Keratinocyte (primary cell): ENCODE measurements around the gene BFSP1. TPM values are rescaled to one million over a fixed set of nuclear protein-coding genes. Genes with fewer than 3 reads are reported as not detected.

ENCODE experiments used
- DNase-seq: peaks from one replicate; pipeline ENCODE4 v3.0.0-alpha.2; 2011; ENCODE audit warnings: low read depth, missing footprints, low spot score
- FAIRE-seq: peaks from 2 replicates; lab custom pipeline; 2011; peaks lifted over from hg19 to GRCh38; lab: Jason Lieb, UNC
- H2AFZ ChIP-seq: 2 replicates; pipeline ENCODE4 v1.6.0; 2012; ENCODE audit warnings: low read length, control low read depth, inconsistent platforms; ENCODE audit not compliant: control insufficient read depth
- H3K27ac ChIP-seq: 2 replicates; pipeline ENCODE4 v1.5.1; 2011; ENCODE audit warnings: low read length; ENCODE audit not compliant: control insufficient read depth, insufficient read depth
- H3K27me3 ChIP-seq: 3 replicates; pipeline ENCODE4 v1.6.0; 2011; ENCODE audit warnings: low read length; ENCODE audit not compliant: control insufficient read depth, insufficient read depth; ENCODE audit errors: extremely low read depth
- H3K36me3 ChIP-seq, 2 experiments: 2 replicates in 1 of 2; 3 replicates in 1 of 2; pipeline ENCODE4 v1.5.1; 2011; ENCODE audit warnings: low read length in 2 of 2, mild to moderate bottlenecking in 1 of 2; ENCODE audit not compliant: control insufficient read depth in 2 of 2, insufficient read depth in 2 of 2; ENCODE audit errors: extremely low read depth in 1 of 2
- H3K4me1 ChIP-seq: 3 replicates; pipeline ENCODE4 v1.5.1; 2011; ENCODE audit warnings: low read length; ENCODE audit not compliant: control insufficient read depth, insufficient read depth; ENCODE audit errors: extremely low read depth
- H3K4me2 ChIP-seq: 3 replicates; pipeline ENCODE4 v1.6.0; 2011; ENCODE audit warnings: low read depth, low read length; ENCODE audit not compliant: control insufficient read depth, insufficient read depth; ENCODE audit errors: extremely low read depth
- H3K4me3 ChIP-seq, 3 experiments: fragments of 200-600 bp in 1 of 3; sonication (generic) in 1 of 3; 2 replicates in 2 of 3; 3 replicates in 1 of 3; pipeline ENCODE4 v1.5.1; 2011 to 2016; ENCODE audit warnings: low read length in 3 of 3, mild to moderate bottlenecking in 3 of 3, control low read depth in 2 of 3, inconsistent platforms in 1 of 3, low read depth in 1 of 3, mixed read lengths in 1 of 3, mixed run types in 1 of 3, moderate library complexity in 1 of 3; ENCODE audit not compliant: control insufficient read depth in 2 of 3, insufficient read depth in 2 of 3; ENCODE audit errors: extremely low read depth in 1 of 3
- H3K79me2 ChIP-seq: 2 replicates; pipeline ENCODE4 v1.6.0; 2012; ENCODE audit warnings: low read length; ENCODE audit not compliant: control insufficient read depth, insufficient read depth
- H3K9ac ChIP-seq: 3 replicates; pipeline ENCODE4 v1.6.0; 2011; ENCODE audit warnings: low read length; ENCODE audit not compliant: control insufficient read depth, insufficient read depth; ENCODE audit errors: extremely low read depth
- H3K9me1 ChIP-seq: 3 replicates; pipeline ENCODE4 v1.6.0; 2011; ENCODE audit warnings: low read length; ENCODE audit not compliant: control insufficient read depth, insufficient read depth; ENCODE audit errors: extremely low read depth
- H3K9me3 ChIP-seq: 2 replicates; pipeline ENCODE4 v1.5.1; 2012; ENCODE audit warnings: low read depth, low read length; ENCODE audit not compliant: control insufficient read depth
- H4K20me1 ChIP-seq: 3 replicates; pipeline ENCODE4 v1.6.0; 2011; ENCODE audit warnings: low read length; ENCODE audit not compliant: control insufficient read depth, insufficient read depth; ENCODE audit errors: extremely low read depth
- EZH2 ChIP-seq: IDR thresholded peaks from one replicate; pipeline ENCODE4 v1.6.1; 2012; ENCODE audit warnings: inconsistent platforms, mild to moderate bottlenecking, low read length, moderate library complexity
- dilution Hi-C: fragments of 300-500 bp; cut with MboI; formaldehyde crosslinking; loops from one replicate; pipeline ENCODE4 v1.7.0; 2020; ENCODE audit warnings: low sequenced_read_pairs; ENCODE audit not compliant: extremely low pct_ligation_motif_present
- polyA plus RNA-seq, 5 experiments: library from polyadenylated mRNA; depleted of rRNA in 3 of 5; stranded (reverse) in 3 of 5; stranded (forward) in 1 of 5; unstranded in 1 of 5; fragments of >200 nt; gene quantifications; 1 replicate in 1 of 5; 2 replicates in 3 of 5; 3 replicates in 1 of 5; pipeline versions ENCODE4 v1.2.1 to v1.2.3, GENCODE V29; 2011 to 2012; ENCODE audit warnings: missing spikeins in 2 of 5, low read depth in 1 of 5, low replicate concordance in 1 of 5
- TF ChIP-seq, protein P1 (sequence below), 3 experiments: IDR thresholded peaks in 1 of 3; conservative IDR thresholded peaks in 1 of 3; optimal IDR thresholded peaks in 1 of 3; 2 replicates in 2 of 3; 3 replicates in 1 of 3; pipeline versions ENCODE3 to v1.5.1; 2011; ENCODE audit warnings: low read length in 3 of 3, mild to moderate bottlenecking in 3 of 3, moderate library complexity in 2 of 3, control low read depth in 1 of 3, inconsistent platforms in 1 of 3; ENCODE audit not compliant: insufficient read depth in 2 of 3; ENCODE audit errors: extremely low read depth in 1 of 3

BFSP1 gene
- polyA plus RNA-seq, 1 donor (not counting 4 experiments of a cell fraction or from before 2014, with no cell fraction given) = 2.2 TPM

DNA sequence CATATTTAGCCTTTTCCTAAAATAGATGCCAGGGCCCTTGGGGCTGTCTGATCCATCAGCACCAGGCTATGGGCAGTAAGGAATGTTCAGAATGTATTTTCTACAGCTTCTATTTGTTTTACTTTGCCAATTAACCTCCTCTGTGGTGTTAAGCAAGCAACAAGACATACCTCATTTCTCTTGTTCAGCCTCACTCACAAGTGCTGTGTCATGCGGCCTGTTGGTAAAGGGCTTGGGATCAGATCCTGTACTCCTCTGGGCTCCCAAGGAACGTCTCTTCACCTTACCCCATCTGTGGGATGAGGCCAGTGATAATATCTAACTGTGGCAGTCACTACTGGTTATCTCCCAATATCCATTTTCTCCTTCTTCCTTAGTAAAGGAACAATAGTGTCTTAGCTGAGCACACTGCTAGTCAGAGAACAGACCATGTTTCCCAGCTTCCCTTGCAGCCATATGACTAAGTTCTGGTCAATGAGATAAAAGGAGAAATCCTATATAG is 31.7 kb upstream of the BFSP1 start:
- TF ChIP-seq EZH2 = no peak
- TF ChIP-seq, protein P1, sequence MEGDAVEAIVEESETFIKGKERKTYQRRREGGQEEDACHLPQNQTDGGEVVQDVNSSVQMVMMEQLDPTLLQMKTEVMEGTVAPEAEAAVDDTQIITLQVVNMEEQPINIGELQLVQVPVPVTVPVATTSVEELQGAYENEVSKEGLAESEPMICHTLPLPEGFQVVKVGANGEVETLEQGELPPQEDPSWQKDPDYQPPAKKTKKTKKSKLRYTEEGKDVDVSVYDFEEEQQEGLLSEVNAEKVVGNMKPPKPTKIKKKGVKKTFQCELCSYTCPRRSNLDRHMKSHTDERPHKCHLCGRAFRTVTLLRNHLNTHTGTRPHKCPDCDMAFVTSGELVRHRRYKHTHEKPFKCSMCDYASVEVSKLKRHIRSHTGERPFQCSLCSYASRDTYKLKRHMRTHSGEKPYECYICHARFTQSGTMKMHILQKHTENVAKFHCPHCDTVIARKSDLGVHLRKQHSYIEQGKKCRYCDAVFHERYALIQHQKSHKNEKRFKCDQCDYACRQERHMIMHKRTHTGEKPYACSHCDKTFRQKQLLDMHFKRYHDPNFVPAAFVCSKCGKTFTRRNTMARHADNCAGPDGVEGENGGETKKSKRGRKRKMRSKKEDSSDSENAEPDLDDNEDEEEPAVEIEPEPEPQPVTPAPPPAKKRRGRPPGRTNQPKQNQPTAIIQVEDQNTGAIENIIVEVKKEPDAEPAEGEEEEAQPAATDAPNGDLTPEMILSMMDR (optimal IDR thresholded peaks at IDR 0.05 in 1 of 3, IDR thresholded peaks at IDR 0.05 in 1 of 3, conservative IDR thresholded peaks at IDR 0.05 in 1 of 3; ENCODE audit: extremely low read depth in 1 of 3, insufficient read depth in 2 of 3, low read length in 3 of 3) = no peak
- Histone ChIP-seq H3K27ac (peak overlapping the region; percentile 63), H2AFZ (peak overlapping the region; percentile 89), H3K9ac (peak overlapping the region; percentile 4), H3K9me1 (no peaks in the 10 kb centered on the region), H3K4me3 (no peak overlapping the region), H3K4me1 (peaks cover 49% of the 10 kb centered on the region), H3K36me3 (no peaks in the 10 kb centered on the region), H4K20me1 (no peaks in the 10 kb centered on the region), H3K79me2 (peaks cover 1% of the 10 kb centered on the region), H3K4me2 (no peak overlapping the region), H3K27me3 (no peaks in the 10 kb centered on the region), H3K9me3 (no peaks in the 10 kb centered on the region)
- DNase-seq (no peak), FAIRE-seq (peak; percentile 46)
- dilution Hi-C loops = no loop called here

DNA sequence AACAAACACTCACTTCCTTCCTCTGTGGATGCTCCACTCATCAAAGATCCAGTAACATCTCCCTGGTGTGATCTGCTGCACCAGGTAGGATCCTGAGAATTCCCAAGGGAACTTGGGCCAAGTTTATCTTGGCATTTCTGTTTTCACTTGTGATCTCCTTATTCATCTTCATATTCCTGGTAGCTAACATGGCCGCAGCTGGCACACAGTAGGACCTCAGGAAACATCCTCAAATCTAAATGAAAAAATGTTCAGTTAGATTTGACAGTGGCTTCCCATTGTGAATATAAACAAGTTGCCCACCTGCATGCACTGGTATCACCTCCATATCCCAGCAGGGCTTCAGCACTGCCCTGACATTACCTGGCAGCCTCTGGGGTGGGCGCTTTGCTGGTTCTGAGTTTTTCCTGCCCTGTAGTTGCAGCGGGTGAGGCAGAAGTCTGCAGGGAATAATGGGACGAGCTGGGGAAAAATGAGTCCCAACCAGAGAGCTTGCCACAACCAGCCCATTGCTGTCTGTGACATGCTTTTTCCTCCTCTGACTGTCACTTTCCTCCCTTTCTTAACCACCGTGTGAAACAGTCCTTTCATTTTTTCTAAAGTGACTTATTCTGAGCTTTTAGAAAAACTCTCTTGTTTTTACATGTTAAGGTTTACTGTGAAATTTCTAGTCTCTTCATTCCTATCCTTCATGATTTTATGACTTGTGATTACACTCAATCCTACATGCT is 29.3 kb upstream of the BFSP1 start:
- Histone ChIP-seq H3K9me3 (no peaks in the 10 kb centered on the region), H3K4me2 (peak overlapping the region; percentile 59), H3K4me3 (no peak overlapping the region), H3K27ac (peak overlapping the region; percentile 56), H3K36me3 (no peaks in the 10 kb centered on the region), H3K4me1 (peaks cover 59% of the 10 kb centered on the region), H3K9ac (peak overlapping the region; percentile 39), H3K9me1 (no peaks in the 10 kb centered on the region), H4K20me1 (no peaks in the 10 kb centered on the region), H2AFZ (peak overlapping the region; percentile 41), H3K27me3 (no peaks in the 10 kb centered on the region), H3K79me2 (no peaks in the 10 kb centered on the region)
- FAIRE-seq (peak; percentile 43), DNase-seq (no peak)
- dilution Hi-C loops = no loop called here
- TF ChIP-seq, protein P1 (optimal IDR thresholded peaks at IDR 0.05 in 1 of 3, IDR thresholded peaks at IDR 0.05 in 1 of 3, conservative IDR thresholded peaks at IDR 0.05 in 1 of 3; ENCODE audit: extremely low read depth in 1 of 3, insufficient read depth in 2 of 3, low read length in 3 of 3) = no peak
- TF ChIP-seq EZH2 = no peak
